GM12891 (cell line): ENCODE data around the gene ATP6V1G2.

ENCODE experiments used
- POLR2A ChIP-seq: IDR thresholded peaks from 2 replicates; pipeline ENCODE4 v1.6.1; 2011; ENCODE audit warnings: low read depth, low read length, control low read depth
- POLR2AphosphoS5 ChIP-seq: IDR thresholded peaks from 2 replicates; pipeline ENCODE4 v1.6.1; 2011; ENCODE audit warnings: low read depth, low read length, control low read depth

DNA sequence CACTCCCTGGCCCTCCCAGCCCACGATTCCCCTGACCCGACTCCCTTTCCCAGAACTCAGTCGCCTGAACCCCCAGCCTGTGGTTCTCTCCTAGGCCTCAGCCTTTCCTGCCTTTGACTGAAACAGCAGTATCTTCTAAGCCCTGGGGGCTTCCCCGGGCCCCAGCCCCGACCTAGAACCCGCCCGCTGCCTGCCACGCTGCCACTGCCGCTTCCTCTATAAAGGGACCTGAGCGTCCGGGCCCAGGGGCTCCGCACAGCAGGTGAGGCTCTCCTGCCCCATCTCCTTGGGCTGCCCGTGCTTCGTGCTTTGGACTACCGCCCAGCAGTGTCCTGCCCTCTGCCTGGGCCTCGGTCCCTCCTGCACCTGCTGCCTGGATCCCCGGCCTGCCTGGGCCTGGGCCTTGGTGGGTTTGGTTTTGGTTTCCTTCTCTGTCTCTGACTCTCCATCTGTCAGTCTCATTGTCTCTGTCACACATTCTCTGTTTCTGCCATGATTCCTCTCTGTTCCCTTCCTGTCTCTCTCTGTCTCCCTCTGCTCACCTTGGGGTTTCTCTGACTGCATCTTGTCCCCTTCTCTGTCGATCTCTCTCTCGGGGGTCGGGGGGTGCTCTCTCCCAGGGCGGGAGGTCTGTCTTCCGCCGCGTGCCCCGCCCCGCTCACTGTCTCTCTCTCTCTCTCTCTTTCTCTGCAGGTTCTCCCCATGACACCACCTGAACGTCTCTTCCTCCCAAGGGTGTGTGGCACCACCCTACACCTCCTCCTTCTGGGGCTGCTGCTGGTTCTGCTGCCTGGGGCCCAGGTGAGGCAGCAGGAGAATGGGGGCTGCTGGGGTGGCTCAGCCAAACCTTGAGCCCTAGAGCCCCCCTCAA, 25.9 kb upstream of the ATP6V1G2 start, which contains the start of gene LTA:
- TF ChIP-seq POLR2A (peak; percentile 88), POLR2AphosphoS5 (peak; percentile 88)
